GM21423 (cell line): ENCODE measurements around the gene LGALS4.
"Not testable (repeated sequence)": the region's sequence is repeated elsewhere in the genome, so short reads cannot be mapped to it uniquely, and the experiment has no call there.

ENCODE experiments used
- ATAC-seq: cut with Tn5 transposase; IDR thresholded peaks from one replicate; pipeline ENCODE4 v1.9.1; 2021; ENCODE audit warnings: mild to moderate bottlenecking, moderate library complexity; ENCODE audit not compliant: unreplicated experiment

The LGALS4 gene, protein sequence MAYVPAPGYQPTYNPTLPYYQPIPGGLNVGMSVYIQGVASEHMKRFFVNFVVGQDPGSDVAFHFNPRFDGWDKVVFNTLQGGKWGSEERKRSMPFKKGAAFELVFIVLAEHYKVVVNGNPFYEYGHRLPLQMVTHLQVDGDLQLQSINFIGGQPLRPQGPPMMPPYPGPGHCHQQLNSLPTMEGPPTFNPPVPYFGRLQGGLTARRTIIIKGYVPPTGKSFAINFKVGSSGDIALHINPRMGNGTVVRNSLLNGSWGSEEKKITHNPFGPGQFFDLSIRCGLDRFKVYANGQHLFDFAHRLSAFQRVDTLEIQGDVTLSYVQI

DNA sequence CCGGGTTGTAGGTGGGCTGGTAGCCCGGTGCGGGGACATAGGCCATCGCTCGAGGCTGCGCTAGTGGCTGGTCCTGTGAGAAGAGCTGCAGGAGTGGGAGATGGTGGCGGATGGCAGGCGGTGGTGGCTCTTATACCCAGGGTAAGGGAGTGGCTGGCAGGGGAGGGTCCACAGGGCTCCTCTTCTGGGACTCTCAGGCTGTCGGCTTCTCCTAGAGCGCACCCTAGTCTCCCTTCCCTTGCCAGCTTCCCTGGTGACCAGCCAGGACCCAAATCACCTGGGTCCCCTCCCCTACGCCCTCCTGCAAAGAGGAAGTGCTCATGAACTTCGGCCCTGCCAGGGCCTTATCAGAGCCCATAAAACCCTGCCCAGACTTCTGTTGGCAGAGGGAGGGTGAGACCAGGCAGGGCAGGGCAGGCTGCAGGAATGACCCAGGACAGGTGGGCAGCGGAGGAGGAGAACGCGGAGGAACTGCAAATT is at the start of gene LGALS4:
LGALS4 (minus strand) TSS at position 105 of the 480 bp plus-strand sequence; CDS start at position 46, 59 bp downstream.
- ATAC-seq = no peak

GRCh38 chr19:38861368-38861767 is 48.6 kb upstream of the LGALS4 start:
- no peak for ATAC-seq

- not testable (repeated sequence) for ATAC-seq
Observed at GRCh38 chr19:38859631-38860204, 47.0 kb upstream of the LGALS4 start.

- ATAC-seq = no peak
Observed at GRCh38 chr19:38856813-38857212, 44.1 kb upstream of the LGALS4 start.

DNA sequence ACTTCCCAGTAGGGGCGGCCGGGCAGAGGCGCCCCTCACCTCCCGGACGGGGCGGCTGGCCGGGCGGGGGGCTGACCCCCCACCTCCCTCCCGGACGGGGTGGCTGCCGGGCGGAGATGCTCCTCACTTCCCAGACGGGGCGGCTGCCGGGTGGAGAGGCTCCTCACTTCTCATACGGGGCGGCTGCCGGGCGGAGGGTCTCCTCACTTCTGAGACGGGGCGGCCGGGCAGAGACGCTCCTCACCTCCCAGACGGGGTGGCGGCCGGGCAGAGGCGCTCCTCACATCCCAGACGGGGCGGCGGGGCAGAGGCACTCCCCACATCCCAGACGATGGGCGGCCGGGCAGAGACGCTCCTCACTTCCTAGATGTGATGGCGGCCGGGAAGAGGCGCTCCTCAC is 43.0 kb upstream of the LGALS4 start:
- not testable (repeated sequence) for ATAC-seq

DNA sequence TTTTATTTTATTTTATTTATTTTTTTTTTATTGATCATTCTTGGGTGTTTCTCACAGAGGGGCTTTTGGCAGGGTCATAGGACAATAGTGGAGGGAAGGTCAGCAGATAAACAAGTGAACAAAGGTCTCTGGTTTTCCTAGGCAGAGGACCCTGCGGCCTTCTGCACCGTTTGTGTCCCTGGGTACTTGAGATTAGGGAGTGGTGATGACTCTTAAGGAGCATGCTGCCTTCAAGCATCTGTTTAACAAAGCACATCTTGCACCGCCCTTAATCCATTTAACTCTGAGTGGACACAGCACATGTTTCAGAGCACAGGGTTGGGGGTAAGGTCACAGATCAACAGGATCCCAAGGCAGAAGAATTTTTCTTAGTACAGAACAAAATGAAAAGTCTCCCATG is 42.2 kb upstream of the LGALS4 start:
- ATAC-seq = not testable (repeated sequence)

DNA sequence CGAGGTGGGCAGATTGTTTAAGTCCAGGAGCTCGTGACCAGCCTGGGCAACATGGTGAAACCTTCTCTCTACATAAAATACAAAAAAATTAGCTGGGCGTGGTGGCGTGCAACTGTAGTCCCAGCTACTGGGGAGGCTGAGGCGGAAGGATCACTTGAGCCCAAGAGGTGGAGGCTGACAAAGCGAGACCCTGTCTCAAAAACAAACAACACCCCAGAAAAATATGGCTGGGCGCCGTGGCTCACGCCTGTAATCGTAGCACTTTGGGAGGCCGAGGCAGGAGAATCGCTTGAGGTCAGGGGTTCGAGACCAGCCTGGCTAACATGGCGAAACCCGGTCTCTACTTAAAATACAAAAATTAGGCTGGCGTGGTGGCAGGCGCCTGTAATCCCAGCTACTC is 40.5 kb upstream of the LGALS4 start:
- no peak for ATAC-seq

GRCh38 chr19:38852231-38853044 is 39.7 kb upstream of the LGALS4 start:
- no peak for ATAC-seq

GRCh38 chr19:38851622-38852230 is 39.0 kb upstream of the LGALS4 start:
- ATAC-seq = peak; percentile 22

- ATAC-seq = no peak
Observed at GRCh38 chr19:38850976-38851621, 38.4 kb upstream of the LGALS4 start.

DNA sequence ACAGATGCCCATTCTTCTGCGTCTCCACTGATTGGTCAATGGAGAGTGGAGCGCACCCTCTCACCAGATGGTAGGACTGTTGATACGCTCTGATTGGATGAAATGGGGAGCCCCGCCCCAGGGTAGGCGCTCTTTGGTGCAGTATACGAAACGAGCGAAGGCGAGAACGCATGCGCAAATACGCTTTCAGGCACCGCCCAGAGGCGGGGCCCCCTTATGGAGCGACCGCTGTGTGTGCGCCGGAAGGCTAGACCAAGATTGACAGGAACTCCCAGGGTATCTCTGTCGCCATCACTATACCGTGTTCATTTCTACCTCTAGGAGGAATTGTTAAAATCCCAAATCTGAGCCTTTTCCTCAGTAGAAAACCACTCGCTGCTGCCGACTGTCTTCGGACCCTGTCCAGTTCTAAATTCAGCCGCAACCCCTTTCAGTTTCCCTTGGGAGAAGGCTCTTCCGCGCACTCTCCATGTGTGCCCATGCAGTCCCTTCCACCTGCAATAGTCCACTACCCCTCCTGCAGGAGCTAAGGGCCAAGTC is 37.8 kb upstream of the LGALS4 start:
- peak; percentile 65 for ATAC-seq

- peak; percentile 45 for ATAC-seq
Observed at GRCh38 chr19:38849860-38850435, 37.2 kb upstream of the LGALS4 start, which contains the start of gene HNRNPL. Gene HNRNPL (minus strand): TSS chr19:38849986. CDS start chr19:38849966, 20 bp downstream.

DNA sequence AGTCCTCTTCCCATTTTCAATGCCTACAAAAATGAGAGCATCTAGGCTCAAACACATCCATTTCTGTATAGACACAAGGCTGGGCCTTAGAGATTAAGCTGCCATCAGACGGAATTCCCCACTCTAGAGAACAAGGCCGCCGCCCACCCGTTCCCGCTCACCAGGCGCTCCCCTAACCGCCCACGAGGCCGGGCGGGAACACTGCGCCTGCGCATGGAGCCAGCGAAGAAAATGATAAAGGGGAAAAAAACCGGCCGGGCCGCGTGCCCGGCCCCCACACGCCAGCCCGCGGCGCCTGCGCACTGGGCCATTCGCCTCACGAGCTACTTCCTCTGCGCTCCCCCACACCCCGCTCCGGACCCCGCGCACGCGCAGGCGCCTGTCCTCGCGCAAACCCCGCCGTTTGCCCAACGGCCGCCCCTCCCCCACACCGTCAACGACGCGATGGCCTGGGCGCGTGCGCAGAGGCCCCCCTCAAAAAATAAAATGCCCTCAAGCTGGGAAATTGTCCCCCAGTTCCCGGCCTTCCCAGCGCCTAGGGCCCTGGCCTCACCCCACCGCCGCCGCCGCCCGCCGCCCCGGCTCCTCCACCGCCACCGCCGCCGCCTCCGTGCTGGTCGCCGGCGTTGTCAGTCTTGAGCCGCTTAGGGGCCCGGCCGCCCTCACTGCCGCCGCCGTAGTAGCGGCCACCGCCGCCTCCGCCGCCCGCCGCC is 36.6 kb upstream of the LGALS4 start:
- peak; percentile 22 for ATAC-seq

GRCh38 chr19:38848299-38849146 is 35.8 kb upstream of the LGALS4 start:
- ATAC-seq = no peak

DNA sequence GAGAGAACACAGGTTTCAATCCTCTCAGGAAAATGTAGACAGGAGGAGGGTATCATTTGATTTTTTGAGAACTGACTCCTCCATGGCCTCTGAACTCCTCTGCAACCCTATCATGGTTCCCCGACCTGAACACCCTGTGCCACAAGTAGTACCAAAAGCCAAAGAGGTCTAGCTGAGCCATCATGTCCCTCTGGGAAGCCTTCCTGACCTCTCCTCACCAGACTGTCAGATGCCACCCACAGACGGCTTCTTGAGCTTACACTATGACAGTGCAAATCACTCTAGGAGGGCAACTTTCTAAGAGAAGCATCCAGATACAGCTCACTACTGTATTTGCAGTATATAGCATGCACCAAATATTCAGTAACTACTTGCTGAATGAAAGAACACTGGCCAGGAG is 33.4 kb upstream of the LGALS4 start:
- ATAC-seq = no peak

DNA sequence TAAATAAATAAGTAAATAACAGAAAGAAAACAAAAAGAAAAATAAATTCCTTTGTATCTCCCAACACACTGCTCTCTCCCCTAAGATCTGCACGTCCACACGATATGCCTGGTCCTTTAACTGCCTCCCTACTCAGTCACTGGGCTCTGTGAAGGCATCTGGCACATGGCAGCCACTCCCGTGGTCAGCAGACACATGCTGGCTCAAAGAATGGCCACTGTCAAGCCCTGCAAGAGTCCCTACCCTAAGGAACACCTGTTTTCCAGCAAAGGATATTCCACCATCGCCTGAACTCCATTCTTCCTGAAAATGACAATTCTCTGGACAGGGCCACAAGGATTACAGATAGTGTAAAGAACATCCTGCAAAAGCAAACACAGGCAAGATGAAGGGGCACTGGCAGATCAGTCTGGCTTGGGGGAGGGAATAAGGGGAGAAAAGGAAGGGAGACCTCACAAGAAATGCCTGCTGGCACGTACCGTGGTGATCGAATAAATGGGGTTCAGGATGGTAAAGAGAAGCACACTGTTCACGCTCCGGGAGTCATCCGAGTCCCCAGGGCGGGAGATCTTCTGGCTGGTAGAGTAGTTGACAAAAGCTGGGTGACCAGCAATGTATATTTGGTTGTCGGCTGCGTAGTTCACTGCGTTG is 32.8 kb upstream of the LGALS4 start:
- ATAC-seq = no peak

GRCh38 chr19:38844093-38844686 is 31.4 kb upstream of the LGALS4 start:
- no peak for ATAC-seq
